HepG2 (cell line): ENCODE measurements around the gene TMEM144. TPM values are rescaled to one million over a fixed set of nuclear protein-coding genes. Genes with fewer than 3 reads are reported as not detected.

Source experiments
- ASH2L ChIP-seq: fragments of 300-600, 200-600 bp; sonication (generic); IDR thresholded peaks from 2 replicates; pipeline ENCODE4 v1.7.0; 2017; ENCODE audit warnings: low read depth, mild to moderate bottlenecking, moderate library complexity, mixed read lengths, low read length; ENCODE audit not compliant: insufficient read length
- CREB1 ChIP-seq, 2 experiments: fragments of 450-650 bp in 1 of 2; IDR thresholded peaks; 2 replicates each; pipeline ENCODE4 v1.6.1; 2016 to 2017; ENCODE audit warnings: control low read depth in 1 of 2, mild to moderate bottlenecking in 1 of 2, missing compliant biosample characterization in 1 of 2, missing genetic modification characterization in 1 of 2
- ELK4 ChIP-seq: sonication (generic); formaldehyde crosslinking; IDR thresholded peaks from 2 replicates; pipeline ENCODE4 v1.9.0; 2021; ENCODE audit warnings: missing genetic modification reagents, borderline replicate concordance
- HDAC2 ChIP-seq: sonication (generic); formaldehyde crosslinking; IDR thresholded peaks from 2 replicates; pipeline ENCODE4 v1.4.0; 2020; ENCODE audit warnings: missing genetic modification reagents
- JUN ChIP-seq: sonication (generic); formaldehyde crosslinking; IDR thresholded peaks from 2 replicates; pipeline ENCODE4 v1.4.0; 2020; ENCODE audit warnings: mild to moderate bottlenecking, missing genetic modification reagents
- KLF15 ChIP-seq: sonication (generic); formaldehyde crosslinking; IDR thresholded peaks from 2 replicates; pipeline ENCODE4 v1.8.1; 2023; ENCODE audit warnings: borderline replicate concordance, mild to moderate bottlenecking, inconsistent platforms, missing genetic modification reagents, mixed read lengths
- LCORL ChIP-seq, 2 experiments: fragments of 450-650 bp in 1 of 2; sonication (generic) in 1 of 2; formaldehyde crosslinking in 1 of 2; IDR thresholded peaks; 2 replicates each; pipeline versions ENCODE4 v1.5.0 to v1.6.1; 2017 to 2020; ENCODE audit warnings: antibody characterized with exemption in 1 of 2, missing genetic modification reagents in 1 of 2
- MBD4 ChIP-seq: IDR thresholded peaks from 2 replicates; pipeline ENCODE4 v1.6.1; 2012; ENCODE audit warnings: low read length, inconsistent platforms, borderline replicate concordance
- NFYC ChIP-seq: IDR thresholded peaks from 2 replicates; pipeline ENCODE4 v1.6.1; 2016; ENCODE audit warnings: missing genetic modification reagents, missing compliant biosample characterization
- PITX1 ChIP-seq: sonication (generic); formaldehyde crosslinking; IDR thresholded peaks from 2 replicates; pipeline ENCODE4 v1.5.1; 2020; ENCODE audit warnings: mild to moderate bottlenecking, missing genetic modification reagents
- RAD21 ChIP-seq: fragments of 450-650 bp; formaldehyde crosslinking; IDR thresholded peaks from 2 replicates; pipeline ENCODE4 v1.5.0; 2020; ENCODE audit warnings: mild to moderate bottlenecking
- TGIF2 ChIP-seq: IDR thresholded peaks from 2 replicates; pipeline ENCODE4 v1.6.1; 2016; ENCODE audit warnings: control low read depth, missing compliant biosample characterization
- ZBTB43 ChIP-seq: sonication (generic); formaldehyde crosslinking; conservative IDR thresholded peaks from 2 replicates; pipeline ENCODE4 v1.4.0; 2020; ENCODE audit warnings: missing genetic modification reagents
- ZEB1 ChIP-seq: IDR thresholded peaks from 2 replicates; pipeline ENCODE4 v1.6.1; 2012; ENCODE audit warnings: mild to moderate bottlenecking, low read depth, inconsistent platforms; ENCODE audit not compliant: insufficient replicate concordance
- ZFX ChIP-seq: sonication (generic); formaldehyde crosslinking; IDR thresholded peaks from 2 replicates; pipeline ENCODE4 v1.4.0; 2020; ENCODE audit warnings: mild to moderate bottlenecking, low read depth, missing genetic modification reagents, moderate library complexity
- ZNF12 ChIP-seq: sonication (generic); formaldehyde crosslinking; IDR thresholded peaks from 2 replicates; pipeline ENCODE4 v1.5.0; 2020; ENCODE audit warnings: missing genetic modification reagents
- ZNF589 ChIP-seq: sonication (generic); formaldehyde crosslinking; conservative IDR thresholded peaks from 2 replicates; pipeline ENCODE4 v1.8.0; 2022; ENCODE audit warnings: mild to moderate bottlenecking, moderate library complexity, missing genetic modification reagents
- ZNF605 ChIP-seq: sonication (generic); formaldehyde crosslinking; IDR thresholded peaks from 2 replicates; pipeline ENCODE4 v1.8.0; 2022; ENCODE audit warnings: mild to moderate bottlenecking, missing genetic modification reagents
- ZNF883 ChIP-seq: sonication (generic); formaldehyde crosslinking; IDR thresholded peaks from 2 replicates; pipeline ENCODE4 v1.5.1; 2020; ENCODE audit warnings: mild to moderate bottlenecking, missing genetic modification reagents; ENCODE audit errors: not compliant biosample characterization
- polyA plus RNA-seq, 8 experiments: library from polyadenylated mRNA; depleted of rRNA in 3 of 8; stranded (reverse) in 7 of 8; unstranded in 1 of 8; fragments of >200 nt; fragmentation: Illumina TruSeq in 4 of 8; extraction: Trizol in 4 of 8; gene quantifications; 2 replicates each; pipeline versions ENCODE4 v1.2.1 to v1.2.3, GENCODE V29; 2011 to 2016; ENCODE audit warnings: low read depth in 4 of 8, missing spikeins in 1 of 8, mixed read lengths in 1 of 8; ENCODE audit not compliant: insufficient read depth in 1 of 8
- total RNA-seq, 5 experiments: library from RNA; depleted of rRNA; stranded (reverse); fragments of >200 nt; fragmentation: Illumina TruSeq; extraction: Trizol; gene quantifications; 2 replicates each; pipeline ENCODE4 v1.2.3, GENCODE V29; 2016; ENCODE audit warnings: low read depth in 1 of 5
- TF ChIP-seq, protein P1 (sequence below): sonication (generic); formaldehyde crosslinking; IDR thresholded peaks from 2 replicates; pipeline ENCODE4 v1.4.0; 2020; ENCODE audit warnings: mild to moderate bottlenecking, missing genetic modification reagents
- TF ChIP-seq, protein P2 (sequence below): sonication (generic); formaldehyde crosslinking; conservative IDR thresholded peaks from 2 replicates; pipeline ENCODE4 v1.4.0; 2020; ENCODE audit warnings: mild to moderate bottlenecking, missing genetic modification reagents, moderate library complexity

Gene TMEM144
- total and polyA plus RNA-seq, 2 of the 13 experiments (the other 11 are each of a cell fraction or from before 2014, with no cell fraction given), result 10.9 to 12.3 TPM

DNA sequence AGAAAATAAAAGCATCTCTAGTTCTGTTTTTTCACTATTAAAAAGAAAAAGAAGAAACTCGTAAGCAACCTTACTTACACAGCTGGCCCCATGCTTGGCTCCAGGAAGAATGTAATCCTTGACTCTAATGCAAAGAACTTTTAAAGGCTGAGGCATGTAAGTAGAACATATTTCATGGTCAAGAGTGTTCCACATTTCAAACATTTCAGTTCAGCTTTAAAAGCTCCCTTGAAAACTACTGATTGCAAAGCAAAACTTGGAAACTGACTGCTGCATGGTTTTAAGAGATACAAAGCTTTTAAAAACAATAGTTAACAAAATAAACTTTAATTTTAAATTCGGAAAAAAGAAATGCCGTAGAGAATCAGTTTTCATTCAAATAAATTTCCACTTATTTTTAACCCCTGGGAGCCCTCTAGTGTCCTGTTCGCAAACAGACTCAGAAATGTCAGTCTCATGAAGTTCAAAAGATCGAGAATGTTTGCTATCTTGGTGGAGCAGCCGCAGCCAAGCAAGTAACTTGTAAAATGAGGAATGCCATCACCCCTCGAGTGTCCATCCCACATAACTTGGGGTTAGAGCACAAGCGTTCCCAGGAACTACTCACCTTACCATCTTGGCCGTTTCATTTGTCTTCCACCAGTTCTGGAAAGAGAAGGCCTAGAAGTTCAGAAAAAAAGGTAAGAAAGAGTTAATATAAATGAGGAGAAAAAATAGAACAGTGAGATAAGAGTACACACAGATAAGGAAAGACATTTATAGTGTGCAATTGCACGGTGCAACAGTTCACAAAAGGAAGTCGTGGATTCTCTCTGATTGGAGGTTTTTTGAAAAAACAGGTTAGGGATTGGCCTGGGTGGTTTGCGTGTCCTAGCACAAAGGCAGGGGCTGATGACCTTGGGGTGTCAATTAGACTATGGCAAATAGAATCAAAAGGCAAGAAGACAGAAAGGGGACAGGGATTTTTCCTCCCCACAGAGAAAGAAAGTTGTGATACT, 37.7 kb upstream of the TMEM144 start, which contains the start of gene GASK1B (continued):
- TF ChIP-seq RAD21 (CRISPR knock-in tag), result peak; percentile 34; the same call in 1 of the 2 replicates
- TF ChIP-seq TGIF2 (CRISPR knock-in tag), result no peak
- TF ChIP-seq ZNF589 (CRISPR knock-in tag), result no peak
- TF ChIP-seq ZNF12, result no peak
- peak; percentile 70; the same call in 1 of the 2 replicates for TF ChIP-seq ZBTB43
- 0 out of 2 replicates have a peak, but pooled peaks have one; percentile 25 for TF ChIP-seq MBD4
- no peak for TF ChIP-seq CREB1 (IDR thresholded peaks at IDR 0.05)
- no peak for TF ChIP-seq CREB1 (CRISPR knock-in tag; IDR thresholded peaks at IDR 0.05)
- TF ChIP-seq ZNF883, result no peak
- TF ChIP-seq JUN (CRISPR knock-in tag), result no peak
- no peak for TF ChIP-seq LCORL (IDR thresholded peaks at IDR 0.05)
- no peak for TF ChIP-seq LCORL (CRISPR knock-in tag; IDR thresholded peaks at IDR 0.05)
- peak; percentile 29; the same call in 1 of the 2 replicates for TF ChIP-seq HDAC2
- 0 out of 2 replicates have a peak, but pooled peaks have one; percentile 33 for TF ChIP-seq ZNF605
- TF ChIP-seq, protein P1, sequence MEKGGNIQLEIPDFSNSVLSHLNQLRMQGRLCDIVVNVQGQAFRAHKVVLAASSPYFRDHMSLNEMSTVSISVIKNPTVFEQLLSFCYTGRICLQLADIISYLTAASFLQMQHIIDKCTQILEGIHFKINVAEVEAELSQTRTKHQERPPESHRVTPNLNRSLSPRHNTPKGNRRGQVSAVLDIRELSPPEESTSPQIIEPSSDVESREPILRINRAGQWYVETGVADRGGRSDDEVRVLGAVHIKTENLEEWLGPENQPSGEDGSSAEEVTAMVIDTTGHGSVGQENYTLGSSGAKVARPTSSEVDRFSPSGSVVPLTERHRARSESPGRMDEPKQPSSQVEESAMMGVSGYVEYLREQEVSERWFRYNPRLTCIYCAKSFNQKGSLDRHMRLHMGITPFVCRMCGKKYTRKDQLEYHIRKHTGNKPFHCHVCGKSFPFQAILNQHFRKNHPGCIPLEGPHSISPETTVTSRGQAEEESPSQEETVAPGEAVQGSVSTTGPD (CRISPR knock-in tag), result no peak
- peak; percentile 77 for TF ChIP-seq ASH2L
- peak; percentile 75 for TF ChIP-seq NFYC (CRISPR knock-in tag)
- no peak for TF ChIP-seq PITX1
- peak; percentile 24 for TF ChIP-seq ZEB1
- TF ChIP-seq ELK4 (CRISPR knock-in tag), result no peak
- TF ChIP-seq ZFX (CRISPR knock-in tag), result peak; percentile 49
- TF ChIP-seq KLF15 (CRISPR knock-in tag), result no peak
- TF ChIP-seq, protein P2, sequence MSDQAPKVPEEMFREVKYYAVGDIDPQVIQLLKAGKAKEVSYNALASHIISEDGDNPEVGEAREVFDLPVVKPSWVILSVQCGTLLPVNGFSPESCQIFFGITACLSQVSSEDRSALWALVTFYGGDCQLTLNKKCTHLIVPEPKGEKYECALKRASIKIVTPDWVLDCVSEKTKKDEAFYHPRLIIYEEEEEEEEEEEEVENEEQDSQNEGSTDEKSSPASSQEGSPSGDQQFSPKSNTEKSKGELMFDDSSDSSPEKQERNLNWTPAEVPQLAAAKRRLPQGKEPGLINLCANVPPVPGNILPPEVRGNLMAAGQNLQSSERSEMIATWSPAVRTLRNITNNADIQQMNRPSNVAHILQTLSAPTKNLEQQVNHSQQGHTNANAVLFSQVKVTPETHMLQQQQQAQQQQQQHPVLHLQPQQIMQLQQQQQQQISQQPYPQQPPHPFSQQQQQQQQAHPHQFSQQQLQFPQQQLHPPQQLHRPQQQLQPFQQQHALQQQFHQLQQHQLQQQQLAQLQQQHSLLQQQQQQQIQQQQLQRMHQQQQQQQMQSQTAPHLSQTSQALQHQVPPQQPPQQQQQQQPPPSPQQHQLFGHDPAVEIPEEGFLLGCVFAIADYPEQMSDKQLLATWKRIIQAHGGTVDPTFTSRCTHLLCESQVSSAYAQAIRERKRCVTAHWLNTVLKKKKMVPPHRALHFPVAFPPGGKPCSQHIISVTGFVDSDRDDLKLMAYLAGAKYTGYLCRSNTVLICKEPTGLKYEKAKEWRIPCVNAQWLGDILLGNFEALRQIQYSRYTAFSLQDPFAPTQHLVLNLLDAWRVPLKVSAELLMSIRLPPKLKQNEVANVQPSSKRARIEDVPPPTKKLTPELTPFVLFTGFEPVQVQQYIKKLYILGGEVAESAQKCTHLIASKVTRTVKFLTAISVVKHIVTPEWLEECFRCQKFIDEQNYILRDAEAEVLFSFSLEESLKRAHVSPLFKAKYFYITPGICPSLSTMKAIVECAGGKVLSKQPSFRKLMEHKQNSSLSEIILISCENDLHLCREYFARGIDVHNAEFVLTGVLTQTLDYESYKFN, result peak; percentile 49; the same call in 1 of the 2 replicates
